Breast epithelium (tissue), 4 donors: Measurements from ENCODE around the gene SHROOM3. TPM values are rescaled to one million over a fixed set of nuclear protein-coding genes. Genes with fewer than 3 reads are reported as not detected.

Experiments used
- DNase-seq, 2 donors: peaks; one replicate each; pipeline ENCODE4 v3.0.0-alpha.2; 2019; ENCODE audit warnings: low spot score in 2 of 2
- H3K27ac ChIP-seq, 2 donors: fragments of 200-600 bp; sonication (generic) in 1 of 2; one replicate each; pipeline ENCODE4 v1.5.1; 2016 to 2019; ENCODE audit warnings: mild to moderate bottlenecking in 1 of 2
- H3K27me3 ChIP-seq, 2 donors: fragments of 200-600 bp; sonication (generic) in 1 of 2; one replicate each; pipeline versions ENCODE4 v1.5.1 to v1.6.0; 2017 to 2019; ENCODE audit warnings: control low read depth in 1 of 2, mild to moderate bottlenecking in 1 of 2
- H3K36me3 ChIP-seq: fragments of 200-600 bp; one replicate; pipeline ENCODE4 v1.5.1; 2019
- H3K4me1 ChIP-seq, 2 donors: fragments of 200-600 bp; sonication (generic); one replicate each; pipeline ENCODE4 v1.5.1; 2016 to 2019; ENCODE audit warnings: control low read depth in 1 of 2
- H3K4me3 ChIP-seq, 3 donors: fragments of 200-600 bp; sonication (generic); 1 replicate in 2 of 3; 2 replicates in 1 of 3; pipeline ENCODE4 v1.5.1; 2016 to 2019; ENCODE audit warnings: mild to moderate bottlenecking in 3 of 3, moderate library complexity in 2 of 3
- H3K9me3 ChIP-seq, 2 donors: fragments of 200-600 bp; sonication (generic) in 1 of 2; one replicate each; pipeline ENCODE4 v1.5.1; 2016 to 2019; ENCODE audit warnings: control low read depth in 1 of 2
- POLR2A ChIP-seq: fragments of 450-650 bp; IDR thresholded peaks from one replicate; pipeline ENCODE4 v1.6.1; 2016; ENCODE audit warnings: antibody characterized with exemption, mild to moderate bottlenecking, moderate library complexity
- POLR2AphosphoS5 ChIP-seq, 3 donors: sonication (generic); formaldehyde crosslinking; IDR thresholded peaks; one replicate each; pipeline ENCODE4 v1.6.1; 2017; ENCODE audit warnings: antibody characterized with exemption in 3 of 3
- intact Hi-C: fragments of 100-400 bp; cut with DNase I; formaldehyde crosslinking; loops from one replicate; pipeline ENCODE4 v1.15.1; 2023; ENCODE audit warnings: low total_unique reads
- total RNA-seq, 3 donors: library from RNA; depleted of rRNA; stranded (reverse); fragments of >200 nt; gene quantifications; one replicate each; pipeline ENCODE4 v1.1.0, GENCODE V29; 2016
- TF ChIP-seq, protein P1 (sequence below), 3 donors: fragments of 450-650 bp; IDR thresholded peaks; one replicate each; pipeline ENCODE4 v1.5.1; 2016 to 2017; ENCODE audit warnings: antibody characterized with exemption in 3 of 3, mild to moderate bottlenecking in 3 of 3, moderate library complexity in 3 of 3

The SHROOM3 gene
- total RNA-seq, 3 donors from 2014 or later: 0.32 to 145 (median 100) TPM

DNA sequence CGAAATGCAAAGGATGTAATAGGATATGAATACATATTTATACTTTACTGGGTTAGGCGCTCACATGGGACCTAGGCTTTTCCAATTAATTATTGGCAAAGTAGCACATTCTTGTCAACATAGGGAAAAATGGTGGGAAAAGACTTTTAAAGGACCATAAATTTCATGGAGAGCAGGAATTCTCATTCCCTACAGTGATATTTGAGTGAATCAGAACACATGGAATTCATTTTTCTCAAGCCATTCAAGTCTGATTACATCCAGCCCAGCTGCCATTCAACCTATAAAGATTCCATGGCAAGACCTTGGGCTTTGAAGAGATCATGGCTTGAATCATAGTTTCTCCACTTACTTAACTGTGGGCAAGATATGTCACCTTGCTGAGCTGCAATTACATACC is 312.5 kb downstream of the SHROOM3 start:
- H3K27ac ChIP-seq: no peak overlapping the region
- TF ChIP-seq POLR2A: no peak
- no peak for TF ChIP-seq POLR2AphosphoS5 (IDR thresholded peaks at IDR 0.05)
- TF ChIP-seq, protein P1, sequence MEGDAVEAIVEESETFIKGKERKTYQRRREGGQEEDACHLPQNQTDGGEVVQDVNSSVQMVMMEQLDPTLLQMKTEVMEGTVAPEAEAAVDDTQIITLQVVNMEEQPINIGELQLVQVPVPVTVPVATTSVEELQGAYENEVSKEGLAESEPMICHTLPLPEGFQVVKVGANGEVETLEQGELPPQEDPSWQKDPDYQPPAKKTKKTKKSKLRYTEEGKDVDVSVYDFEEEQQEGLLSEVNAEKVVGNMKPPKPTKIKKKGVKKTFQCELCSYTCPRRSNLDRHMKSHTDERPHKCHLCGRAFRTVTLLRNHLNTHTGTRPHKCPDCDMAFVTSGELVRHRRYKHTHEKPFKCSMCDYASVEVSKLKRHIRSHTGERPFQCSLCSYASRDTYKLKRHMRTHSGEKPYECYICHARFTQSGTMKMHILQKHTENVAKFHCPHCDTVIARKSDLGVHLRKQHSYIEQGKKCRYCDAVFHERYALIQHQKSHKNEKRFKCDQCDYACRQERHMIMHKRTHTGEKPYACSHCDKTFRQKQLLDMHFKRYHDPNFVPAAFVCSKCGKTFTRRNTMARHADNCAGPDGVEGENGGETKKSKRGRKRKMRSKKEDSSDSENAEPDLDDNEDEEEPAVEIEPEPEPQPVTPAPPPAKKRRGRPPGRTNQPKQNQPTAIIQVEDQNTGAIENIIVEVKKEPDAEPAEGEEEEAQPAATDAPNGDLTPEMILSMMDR (IDR thresholded peaks at IDR 0.05): no peak
- H3K9me3 ChIP-seq: no peaks in the 10 kb centered on the region
- DNase-seq: no peak
- H3K27me3 ChIP-seq: no peaks in the 10 kb centered on the region
- no peaks in the 10 kb centered on the region for H3K4me1 ChIP-seq
- intact Hi-C loops: no loop called here
- H3K36me3 ChIP-seq: no peaks in the 10 kb centered on the region
- no peak overlapping the region for H3K4me3 ChIP-seq

DNA sequence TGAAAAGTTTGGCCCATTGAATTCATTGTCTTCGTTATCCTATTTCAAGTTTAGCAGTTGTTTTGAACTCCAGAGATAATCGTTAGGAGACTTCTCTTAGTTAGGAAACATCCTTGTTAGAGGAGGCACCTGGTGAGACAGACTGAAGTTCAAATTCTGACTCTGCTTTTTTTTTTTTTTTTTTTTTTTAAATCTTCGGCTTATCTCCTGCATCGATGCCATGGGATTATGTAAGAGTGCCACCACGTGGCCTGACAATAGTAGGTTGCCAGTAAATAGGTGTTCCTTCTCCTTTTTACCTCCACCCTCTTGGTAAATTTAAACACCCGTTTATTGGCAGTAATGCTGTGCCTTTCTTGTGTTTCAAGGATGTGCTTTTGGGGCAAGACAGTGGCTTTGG is 313.6 kb downstream of the SHROOM3 start:
- H3K36me3 ChIP-seq: no peaks in the 10 kb centered on the region
- H3K27ac ChIP-seq: no peak overlapping the region
- no peak for DNase-seq
- no peaks in the 10 kb centered on the region for H3K9me3 ChIP-seq
- intact Hi-C loops: no loop called here
- H3K4me3 ChIP-seq: no peak overlapping the region
- H3K27me3 ChIP-seq: no peaks in the 10 kb centered on the region
- TF ChIP-seq POLR2AphosphoS5 (IDR thresholded peaks at IDR 0.05) (no peak), POLR2A (no peak)
- TF ChIP-seq, protein P1 (IDR thresholded peaks at IDR 0.05): no peak
- peaks cover 0 to 4% of the 10 kb centered on the region in 2 donors for H3K4me1 ChIP-seq

DNA sequence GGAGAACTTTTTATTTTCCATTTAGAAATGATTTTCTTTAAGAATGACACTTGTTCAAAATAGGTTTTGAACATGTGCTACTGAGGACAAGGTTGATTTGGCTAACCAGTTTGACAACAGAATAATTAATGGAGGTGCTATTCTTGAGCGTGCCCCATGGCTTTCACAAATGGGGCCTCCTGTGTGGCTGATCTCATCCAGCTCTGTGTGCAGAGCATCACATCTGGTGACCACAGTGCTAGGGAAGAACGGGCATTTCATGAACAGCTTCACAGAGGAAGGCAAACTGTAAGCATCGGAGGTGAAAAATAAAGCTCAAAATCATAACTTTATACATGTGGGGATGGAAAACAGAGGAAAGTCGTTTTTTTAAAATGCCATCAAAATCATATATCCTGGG is 314.3 kb downstream of the SHROOM3 start:
- intact Hi-C loops: no loop called here
- Histone ChIP-seq H3K36me3 (no peaks in the 10 kb centered on the region), H3K9me3 (no peaks in the 10 kb centered on the region), H3K4me3 (no peak overlapping the region), H3K4me1 (peaks cover 0 to 10% of the 10 kb centered on the region in 2 donors), H3K27me3 (no peaks in the 10 kb centered on the region), H3K27ac (no peak overlapping the region)
- DNase-seq: no peak
- no peak for TF ChIP-seq POLR2A
- TF ChIP-seq, protein P1 (IDR thresholded peaks at IDR 0.05): no peak
- TF ChIP-seq POLR2AphosphoS5 (IDR thresholded peaks at IDR 0.05): no peak

DNA sequence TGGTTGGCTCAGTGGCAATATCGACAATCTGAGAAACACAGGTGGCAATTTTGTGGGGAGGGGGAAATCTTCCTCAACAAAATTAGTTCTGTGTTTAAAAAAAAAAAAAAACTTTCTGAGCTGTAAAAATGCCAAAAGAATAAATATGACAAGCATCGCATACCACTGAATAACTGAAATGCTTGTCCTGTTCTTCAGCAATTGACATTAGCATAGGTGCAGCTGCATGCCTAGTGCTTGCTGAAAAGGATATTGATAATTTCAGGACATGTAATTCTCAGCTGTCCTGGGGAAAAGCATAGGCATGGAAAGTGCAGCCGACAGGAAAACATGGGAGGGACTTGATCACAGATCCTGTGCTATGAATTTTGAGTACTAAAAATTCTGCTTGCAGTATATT is 315.7 kb downstream of the SHROOM3 start:
- Histone ChIP-seq H3K27ac (no peak overlapping the region), H3K9me3 (no peaks in the 10 kb centered on the region), H3K36me3 (peaks cover 3% of the 10 kb centered on the region), H3K4me1 (peaks cover 0 to 10% of the 10 kb centered on the region in 2 donors), H3K4me3 (no peak overlapping the region), H3K27me3 (no peaks in the 10 kb centered on the region)
- no peak for DNase-seq
- intact Hi-C loops: no loop called here
- TF ChIP-seq POLR2A: no peak
- no peak for TF ChIP-seq POLR2AphosphoS5 (IDR thresholded peaks at IDR 0.05)
- TF ChIP-seq, protein P1 (IDR thresholded peaks at IDR 0.05): no peak

DNA sequence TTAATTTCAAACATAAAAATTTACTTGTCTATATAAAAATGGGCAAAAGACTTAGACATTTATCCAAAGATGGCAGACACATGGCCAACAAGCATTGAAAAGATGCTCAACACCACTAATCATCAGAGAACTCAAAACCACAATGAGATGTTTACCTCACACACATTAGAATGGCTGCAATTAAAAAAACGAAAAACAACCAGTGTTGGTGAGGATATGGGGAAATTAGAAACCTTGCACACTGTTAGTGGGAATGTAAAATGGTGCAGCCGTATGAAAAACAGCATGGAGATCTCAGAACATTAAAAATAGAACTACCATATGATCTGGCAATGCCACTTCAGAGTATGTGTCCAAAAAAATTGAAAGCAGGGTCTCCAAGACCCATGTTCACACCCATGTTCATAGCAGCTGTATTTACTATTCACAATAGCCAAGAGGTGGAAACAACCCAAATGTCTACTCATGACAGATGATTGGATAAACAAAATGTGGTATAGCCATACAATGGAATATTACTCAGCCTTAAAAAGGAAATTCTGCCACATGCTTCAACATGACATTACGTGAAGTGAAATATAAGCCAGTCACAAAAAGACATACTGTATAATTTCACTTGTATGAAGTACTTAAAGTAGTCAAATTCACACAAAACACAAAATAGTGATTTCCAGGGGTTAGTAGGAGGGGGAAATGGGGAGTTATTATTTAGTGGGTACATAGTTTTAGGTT is 316.7 kb downstream of the SHROOM3 start:
- no peak for DNase-seq
- TF ChIP-seq, protein P1 (IDR thresholded peaks at IDR 0.05): no peak
- TF ChIP-seq POLR2A (no peak), POLR2AphosphoS5 (IDR thresholded peaks at IDR 0.05) (no peak)
- Histone ChIP-seq H3K27me3 (no peaks in the 10 kb centered on the region), H3K27ac (no peak overlapping the region), H3K9me3 (no peaks in the 10 kb centered on the region), H3K36me3 (peaks cover 11% of the 10 kb centered on the region), H3K4me3 (no peak overlapping the region), H3K4me1 (peaks cover 0 to 10% of the 10 kb centered on the region in 2 donors)
- intact Hi-C loops: no loop called here
